Mesothelial cell of epicardium (in vitro differentiated cells): ENCODE results near the gene TENM4. TPM values are rescaled to one million over a fixed set of nuclear protein-coding genes. Genes with fewer than 3 reads are reported as not detected.

Source experiments
- DNase-seq, 2 experiments: peaks; one replicate each; pipeline ENCODE4 v3.0.0; 2021; ENCODE audit warnings: low spot score in 2 of 2; ENCODE audit not compliant: unreplicated experiment in 2 of 2
- H3K27ac Mint-ChIP-seq: 2 replicates; pipeline ENCODE4 v1.8.0; 2021; ENCODE audit warnings: mixed read lengths
- H3K27me3 Mint-ChIP-seq: 2 replicates; pipeline ENCODE4 v1.8.0; 2021; ENCODE audit warnings: low read depth, mixed read lengths
- H3K36me3 Mint-ChIP-seq: 2 replicates; pipeline ENCODE4 v1.8.0; 2021; ENCODE audit warnings: mixed read lengths
- H3K4me1 Mint-ChIP-seq: 2 replicates; pipeline ENCODE4 v1.8.0; 2021; ENCODE audit warnings: mixed read lengths
- H3K4me3 Mint-ChIP-seq: 2 replicates; pipeline ENCODE4 v1.8.0; 2021; ENCODE audit warnings: mild to moderate bottlenecking, moderate library complexity, mixed read lengths
- H3K9me3 Mint-ChIP-seq: 2 replicates; pipeline ENCODE4 v1.8.0; 2021; ENCODE audit warnings: mixed read lengths
- total RNA-seq: library from RNA; stranded (reverse); gene quantifications from 3 replicates; pipeline ENCODE4 v1.2.1, GENCODE V29; 2021
- TF ChIP-seq, protein P1 (sequence below): fragments of 200-600 bp; sonication (generic); IDR thresholded peaks from one replicate; pipeline ENCODE4 v1.5.0; 2021; ENCODE audit warnings: antibody characterized with exemption; ENCODE audit not compliant: unreplicated experiment

The TENM4 gene
- total RNA-seq, 1 donor from 2014 or later: 187 TPM

DNA sequence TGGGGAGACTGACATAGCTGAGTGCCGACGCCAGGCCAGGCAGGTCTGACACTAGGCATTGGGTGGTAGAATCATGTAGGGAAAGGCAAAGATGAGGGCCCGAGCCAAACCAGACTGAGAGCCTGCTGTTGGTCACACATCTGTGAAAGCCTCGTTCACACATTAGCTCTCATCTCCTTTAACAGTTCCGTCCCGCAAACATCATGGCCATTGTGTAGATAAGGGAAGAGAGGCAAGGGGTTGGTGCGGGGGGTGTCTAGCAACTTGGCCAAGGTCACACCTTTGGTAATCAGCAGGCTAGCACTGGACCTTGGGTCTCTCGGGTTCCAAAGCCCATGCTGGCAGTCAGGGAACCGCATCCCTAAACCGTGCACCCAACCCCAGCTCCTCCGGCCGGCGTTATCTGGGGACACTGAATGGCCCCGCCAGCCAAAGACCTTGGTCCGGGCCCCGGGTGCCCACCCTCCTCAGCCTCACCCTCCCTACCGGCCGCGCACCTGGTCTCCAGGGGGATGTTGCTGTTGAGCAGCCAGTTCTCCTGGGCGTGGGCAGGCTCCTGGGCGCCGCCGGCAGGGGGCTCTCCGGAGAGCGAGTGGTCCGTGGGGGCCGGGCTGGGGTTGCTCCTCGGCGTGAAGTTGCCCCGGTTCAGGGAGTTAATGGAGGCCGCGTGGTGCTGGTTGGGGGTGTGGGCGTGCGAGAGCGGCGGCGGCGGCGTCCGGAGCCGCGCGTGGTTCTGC lies 537.9 kb downstream of the TENM4 start:
- no peaks in the 10 kb centered on the region for H3K27me3 Mint-ChIP-seq
- TF ChIP-seq, protein P1, sequence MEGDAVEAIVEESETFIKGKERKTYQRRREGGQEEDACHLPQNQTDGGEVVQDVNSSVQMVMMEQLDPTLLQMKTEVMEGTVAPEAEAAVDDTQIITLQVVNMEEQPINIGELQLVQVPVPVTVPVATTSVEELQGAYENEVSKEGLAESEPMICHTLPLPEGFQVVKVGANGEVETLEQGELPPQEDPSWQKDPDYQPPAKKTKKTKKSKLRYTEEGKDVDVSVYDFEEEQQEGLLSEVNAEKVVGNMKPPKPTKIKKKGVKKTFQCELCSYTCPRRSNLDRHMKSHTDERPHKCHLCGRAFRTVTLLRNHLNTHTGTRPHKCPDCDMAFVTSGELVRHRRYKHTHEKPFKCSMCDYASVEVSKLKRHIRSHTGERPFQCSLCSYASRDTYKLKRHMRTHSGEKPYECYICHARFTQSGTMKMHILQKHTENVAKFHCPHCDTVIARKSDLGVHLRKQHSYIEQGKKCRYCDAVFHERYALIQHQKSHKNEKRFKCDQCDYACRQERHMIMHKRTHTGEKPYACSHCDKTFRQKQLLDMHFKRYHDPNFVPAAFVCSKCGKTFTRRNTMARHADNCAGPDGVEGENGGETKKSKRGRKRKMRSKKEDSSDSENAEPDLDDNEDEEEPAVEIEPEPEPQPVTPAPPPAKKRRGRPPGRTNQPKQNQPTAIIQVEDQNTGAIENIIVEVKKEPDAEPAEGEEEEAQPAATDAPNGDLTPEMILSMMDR: no peak
- H3K4me3 Mint-ChIP-seq: no peak overlapping the region
- no peak for DNase-seq
- H3K9me3 Mint-ChIP-seq: no peaks in the 10 kb centered on the region
- H3K36me3 Mint-ChIP-seq: peaks cover 23% of the 10 kb centered on the region
- no peaks in the 10 kb centered on the region for H3K4me1 Mint-ChIP-seq
- no peak overlapping the region for H3K27ac Mint-ChIP-seq

DNA sequence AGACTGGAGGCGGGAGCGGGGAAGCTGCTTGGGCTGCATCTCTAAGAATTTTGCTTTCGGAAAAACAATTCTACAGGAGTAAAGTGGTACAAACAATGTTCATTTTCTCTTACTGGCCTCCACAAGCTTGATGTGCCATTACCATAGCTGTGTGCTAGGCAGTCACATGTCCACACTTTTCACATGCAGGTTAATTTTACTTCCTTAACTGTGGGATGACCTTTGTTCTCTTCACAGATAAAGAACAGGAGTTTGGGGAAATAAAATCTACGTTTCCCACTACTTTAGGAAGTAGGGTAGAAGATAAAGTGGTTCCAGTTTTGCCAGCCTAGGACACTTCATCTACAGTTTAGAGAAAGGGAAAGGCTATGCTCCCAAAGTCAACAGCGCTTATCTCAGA lies 539.0 kb downstream of the TENM4 start:
- no peaks in the 10 kb centered on the region for H3K9me3 Mint-ChIP-seq
- H3K27me3 Mint-ChIP-seq: no peaks in the 10 kb centered on the region
- no peaks in the 10 kb centered on the region for H3K4me1 Mint-ChIP-seq
- H3K27ac Mint-ChIP-seq: peak overlapping the region; percentile 14
- no peak for DNase-seq
- H3K4me3 Mint-ChIP-seq: no peak overlapping the region
- TF ChIP-seq, protein P1: no peak
- peaks cover 30% of the 10 kb centered on the region for H3K36me3 Mint-ChIP-seq

DNA sequence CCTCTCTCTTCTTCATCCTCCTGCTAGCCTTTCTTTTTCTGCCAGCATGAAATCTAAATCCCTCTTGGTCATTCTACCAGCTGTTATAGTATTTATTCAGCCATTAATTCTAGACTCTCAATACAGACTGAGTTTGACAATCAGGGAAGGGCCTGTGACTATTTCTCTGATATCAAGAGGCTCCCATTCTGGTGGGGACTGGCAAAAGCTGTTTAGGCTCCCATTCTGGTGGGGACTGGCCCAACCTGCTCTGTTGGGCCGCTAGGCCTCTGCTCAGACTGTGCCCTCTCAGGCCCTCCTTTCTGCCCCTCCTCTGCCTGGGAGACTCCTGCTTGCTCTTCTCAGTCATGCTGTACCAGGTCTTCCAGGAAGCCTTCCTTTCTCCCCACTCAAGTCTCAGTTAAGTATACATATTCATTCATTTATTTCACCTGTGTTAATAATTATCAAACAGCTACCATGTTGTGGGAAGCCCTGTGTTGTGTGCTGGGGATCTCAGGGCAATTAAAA lies 542.5 kb downstream of the TENM4 start:
- TF ChIP-seq, protein P1: no peak
- Mint-ChIP-seq H3K27me3 (no peaks in the 10 kb centered on the region), H3K4me3 (no peak overlapping the region), H3K27ac (no peak overlapping the region), H3K4me1 (no peaks in the 10 kb centered on the region), H3K36me3 (peaks cover 32% of the 10 kb centered on the region), H3K9me3 (no peaks in the 10 kb centered on the region)
- DNase-seq: no peak

DNA sequence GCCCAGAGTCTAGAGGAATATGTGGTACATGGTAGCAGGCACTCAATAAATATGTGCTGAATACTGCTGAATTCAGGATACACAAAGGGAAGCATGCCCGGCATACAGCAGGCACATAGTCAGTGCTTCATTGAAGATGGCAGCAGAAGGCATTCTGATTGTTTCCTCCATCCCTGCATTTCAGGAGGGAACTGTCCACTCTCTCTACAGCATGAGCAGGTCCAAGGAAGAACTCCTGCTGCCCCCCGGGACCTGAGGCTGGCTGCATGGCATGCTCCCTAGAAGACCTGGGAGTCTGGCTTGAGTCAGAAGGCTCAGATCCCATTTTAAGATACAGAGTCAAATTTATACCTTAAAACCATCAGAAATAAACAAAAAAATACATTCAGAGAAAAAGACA lies 546.8 kb downstream of the TENM4 start:
- TF ChIP-seq, protein P1: no peak
- H3K9me3 Mint-ChIP-seq: no peaks in the 10 kb centered on the region
- no peak overlapping the region for H3K27ac Mint-ChIP-seq
- peaks cover 31% of the 10 kb centered on the region for H3K36me3 Mint-ChIP-seq
- H3K27me3 Mint-ChIP-seq: no peaks in the 10 kb centered on the region
- no peak for DNase-seq
- no peak overlapping the region for H3K4me3 Mint-ChIP-seq
- H3K4me1 Mint-ChIP-seq: no peaks in the 10 kb centered on the region

DNA sequence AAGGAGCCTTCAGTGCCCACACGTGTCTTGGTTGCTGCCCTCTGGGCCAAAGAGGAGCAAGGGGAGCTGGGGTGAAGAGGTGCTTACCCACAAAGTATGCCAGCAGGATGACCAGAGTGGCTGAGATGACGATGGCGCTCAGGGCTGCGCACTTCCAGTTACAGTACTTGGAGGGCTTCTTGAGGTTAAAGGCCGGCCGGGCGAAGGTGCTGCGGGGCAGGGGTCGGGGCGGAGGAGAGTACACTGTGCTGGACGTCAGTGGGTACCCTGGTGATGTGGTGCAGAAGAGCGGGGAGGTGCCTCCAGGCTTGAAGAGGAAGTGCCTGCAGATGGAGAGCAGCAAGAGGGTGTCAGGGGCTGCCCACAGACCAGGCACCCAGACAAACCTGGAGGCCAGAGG lies 551.1 kb downstream of the TENM4 start:
- Mint-ChIP-seq H3K4me3 (no peak overlapping the region), H3K27me3 (no peaks in the 10 kb centered on the region), H3K27ac (no peak overlapping the region), H3K9me3 (no peaks in the 10 kb centered on the region), H3K4me1 (peaks cover 5% of the 10 kb centered on the region), H3K36me3 (peaks cover 33% of the 10 kb centered on the region)
- no peak for DNase-seq
- TF ChIP-seq, protein P1: no peak
